ENCODE results near the gene FAM120B.

DNA sequence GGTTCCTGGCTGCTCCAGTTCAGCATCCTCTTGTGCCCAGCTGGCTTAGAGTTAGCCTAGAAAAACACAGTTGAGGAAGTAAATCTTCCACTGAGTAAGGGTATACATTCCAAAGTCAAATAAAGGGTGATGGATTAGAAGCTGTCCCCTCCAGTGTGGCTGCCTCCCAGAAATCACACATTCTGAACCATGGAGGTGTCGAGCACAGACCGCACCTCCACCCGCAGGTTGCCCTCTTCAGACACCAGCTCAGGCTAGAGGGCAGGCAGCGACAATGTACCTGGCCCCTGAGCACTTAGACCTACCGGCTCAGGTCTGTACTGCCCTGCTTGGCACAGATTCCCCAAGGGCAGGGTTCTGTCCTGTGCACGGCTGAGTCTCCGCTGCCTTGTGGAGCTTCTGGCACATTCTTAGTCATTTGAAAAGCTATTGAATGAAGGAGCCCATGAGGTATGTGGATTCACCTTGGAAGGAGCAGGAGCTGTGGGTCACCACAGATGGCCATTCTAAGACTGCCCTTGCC lies 118.1 kb downstream of the FAM120B start:
- TF ChIP-seq, protein P1, sequence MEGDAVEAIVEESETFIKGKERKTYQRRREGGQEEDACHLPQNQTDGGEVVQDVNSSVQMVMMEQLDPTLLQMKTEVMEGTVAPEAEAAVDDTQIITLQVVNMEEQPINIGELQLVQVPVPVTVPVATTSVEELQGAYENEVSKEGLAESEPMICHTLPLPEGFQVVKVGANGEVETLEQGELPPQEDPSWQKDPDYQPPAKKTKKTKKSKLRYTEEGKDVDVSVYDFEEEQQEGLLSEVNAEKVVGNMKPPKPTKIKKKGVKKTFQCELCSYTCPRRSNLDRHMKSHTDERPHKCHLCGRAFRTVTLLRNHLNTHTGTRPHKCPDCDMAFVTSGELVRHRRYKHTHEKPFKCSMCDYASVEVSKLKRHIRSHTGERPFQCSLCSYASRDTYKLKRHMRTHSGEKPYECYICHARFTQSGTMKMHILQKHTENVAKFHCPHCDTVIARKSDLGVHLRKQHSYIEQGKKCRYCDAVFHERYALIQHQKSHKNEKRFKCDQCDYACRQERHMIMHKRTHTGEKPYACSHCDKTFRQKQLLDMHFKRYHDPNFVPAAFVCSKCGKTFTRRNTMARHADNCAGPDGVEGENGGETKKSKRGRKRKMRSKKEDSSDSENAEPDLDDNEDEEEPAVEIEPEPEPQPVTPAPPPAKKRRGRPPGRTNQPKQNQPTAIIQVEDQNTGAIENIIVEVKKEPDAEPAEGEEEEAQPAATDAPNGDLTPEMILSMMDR (IDR thresholded peaks at IDR 0.05): no peak
- TF ChIP-seq POLR2A (IDR thresholded peaks at IDR 0.05): no peak
- TF ChIP-seq EP300 (IDR thresholded peaks at IDR 0.05): no peak
- TF ChIP-seq POLR2AphosphoS5 (IDR thresholded peaks at IDR 0.05): no peak

Data from gastroesophageal sphincter (tissue), 3 donors.